Calu3 (cell line): Measurements from ENCODE around the gene SLFN13. TPM values are rescaled to one million over a fixed set of nuclear protein-coding genes. Genes with fewer than 3 reads are reported as not detected.
A peak's percentile ranks its signal among the peaks of the same experiment; 100 is the strongest.
"Not testable (repeated sequence)": the region's sequence is repeated elsewhere in the genome, so short reads cannot be mapped to it uniquely, and the experiment has no call there.

Source experiments
- BruUV-seq: library from RNA; stranded (reverse); fragments of 400-500 nt; replicated peaks from 2 replicates; lab custom pipeline; 2021; lab: Mats Ljungman, UMichigan
- CTCF ChIA-PET: fragments of 300-600 bp; sonication (Branson Sonifier 250); formaldehyde crosslinking; loops from one replicate; lab custom pipeline; 2022; ENCODE audit warnings: antibody characterized with exemption; lab: Charles Lee
- DNase-seq: peaks from one replicate; pipeline ENCODE4 v3.0.0; 2022
- H3K27ac Mint-ChIP-seq: one replicate; pipeline ENCODE4 v1.8.0; 2022; ENCODE audit warnings: mixed read lengths; ENCODE audit not compliant: unreplicated experiment
- H3K27me3 Mint-ChIP-seq: one replicate; pipeline ENCODE4 v1.8.0; 2022; ENCODE audit warnings: mixed read lengths; ENCODE audit not compliant: unreplicated experiment
- H3K36me3 Mint-ChIP-seq: one replicate; pipeline ENCODE4 v1.8.0; 2022; ENCODE audit warnings: mild to moderate bottlenecking, moderate library complexity, mixed read lengths; ENCODE audit not compliant: insufficient read depth, unreplicated experiment
- H3K4me1 Mint-ChIP-seq: one replicate; pipeline ENCODE4 v1.8.0; 2022; ENCODE audit warnings: mild to moderate bottlenecking, low read depth, mixed read lengths; ENCODE audit not compliant: unreplicated experiment
- H3K4me3 Mint-ChIP-seq: one replicate; pipeline ENCODE4 v1.8.0; 2022; ENCODE audit warnings: mild to moderate bottlenecking, low read depth, moderate library complexity, mixed read lengths; ENCODE audit not compliant: unreplicated experiment
- H3K9me3 Mint-ChIP-seq: one replicate; pipeline ENCODE4 v1.8.0; 2022; ENCODE audit warnings: low read depth, mixed read lengths; ENCODE audit not compliant: unreplicated experiment
- intact Hi-C: fragments of 100-400 bp; cut with micrococcal nuclease; formaldehyde crosslinking; loops from one replicate; pipeline ENCODE4 v1.10.0; 2022; ENCODE audit not compliant: unreplicated experiment
- total RNA-seq: library from RNA; stranded (reverse); gene quantifications from 2 replicates; pipeline ENCODE4 v1.2.3, GENCODE V29; 2022
- TF ChIP-seq, protein P1 (sequence below): fragments of 200-600 bp; IDR thresholded peaks from one replicate; pipeline ENCODE4 v1.8.0; 2022; ENCODE audit warnings: antibody characterized with exemption; ENCODE audit not compliant: unreplicated experiment

The SLFN13 gene
- total RNA-seq, 1 experiment from 2014 or later, result 44.4 TPM

DNA sequence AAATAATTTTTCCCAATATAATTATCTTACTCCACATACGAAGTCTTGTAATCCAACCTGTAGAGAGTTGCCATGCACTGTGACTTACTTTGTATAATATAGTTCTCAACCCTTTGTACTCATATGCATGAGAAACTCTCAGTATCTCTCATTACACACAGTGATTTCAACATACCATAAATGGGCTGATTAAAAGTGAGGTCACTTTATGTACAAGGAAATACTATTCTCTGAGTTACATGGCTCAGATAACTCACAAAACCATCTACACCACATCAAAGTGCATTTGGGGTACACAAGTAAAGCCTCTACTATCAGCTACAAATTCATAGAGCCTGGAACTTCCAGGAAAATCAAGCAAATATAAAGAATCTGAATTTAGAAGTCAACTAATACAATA is 44.2 kb downstream of the SLFN13 start:
- H3K4me1 Mint-ChIP-seq, result peaks cover 23% of the 10 kb centered on the region
- H3K36me3 Mint-ChIP-seq, result no peaks in the 10 kb centered on the region

DNA sequence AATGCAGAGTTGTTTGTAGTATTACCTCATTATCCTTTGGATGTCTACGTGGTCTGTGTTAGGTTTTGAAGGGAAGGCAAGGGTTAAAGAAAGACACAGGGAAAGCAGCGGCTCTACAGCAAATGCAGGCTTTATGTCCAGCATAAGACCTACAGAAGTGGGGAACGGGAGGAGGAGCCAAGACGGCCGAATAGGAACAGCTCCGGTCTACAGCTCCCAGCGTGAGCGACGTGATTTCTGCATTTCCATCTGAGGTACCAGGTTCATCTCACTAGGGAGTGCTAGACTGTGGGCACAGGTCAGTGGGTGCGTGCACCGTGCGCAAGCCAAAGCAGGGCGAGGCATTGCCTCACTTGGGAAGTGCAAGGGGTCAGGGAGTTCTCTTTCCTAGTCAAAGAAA is 54.8 kb downstream of the SLFN13 start:
- H3K4me1 Mint-ChIP-seq, H3K4me3 Mint-ChIP-seq, BruUV-seq, CTCF ChIA-PET, H3K27me3 Mint-ChIP-seq, H3K9me3 Mint-ChIP-seq, DNase-seq, intact Hi-C loops, H3K36me3 Mint-ChIP-seq, H3K27ac Mint-ChIP-seq: not testable (repeated sequence)

More for the DNA sequence above, 44.2 kb downstream of the SLFN13 start:
- H3K27ac Mint-ChIP-seq, result peak overlapping the region; percentile 92
- H3K4me3 Mint-ChIP-seq, result peak overlapping the region; percentile 36
- CTCF ChIA-PET, result no interaction called here
- no TSS peak for BruUV-seq
- no peaks in the 10 kb centered on the region for H3K27me3 Mint-ChIP-seq
- H3K9me3 Mint-ChIP-seq, result no peaks in the 10 kb centered on the region
- DNase-seq, result no peak
- intact Hi-C loops, result no loop called here
- TF ChIP-seq, protein P1, sequence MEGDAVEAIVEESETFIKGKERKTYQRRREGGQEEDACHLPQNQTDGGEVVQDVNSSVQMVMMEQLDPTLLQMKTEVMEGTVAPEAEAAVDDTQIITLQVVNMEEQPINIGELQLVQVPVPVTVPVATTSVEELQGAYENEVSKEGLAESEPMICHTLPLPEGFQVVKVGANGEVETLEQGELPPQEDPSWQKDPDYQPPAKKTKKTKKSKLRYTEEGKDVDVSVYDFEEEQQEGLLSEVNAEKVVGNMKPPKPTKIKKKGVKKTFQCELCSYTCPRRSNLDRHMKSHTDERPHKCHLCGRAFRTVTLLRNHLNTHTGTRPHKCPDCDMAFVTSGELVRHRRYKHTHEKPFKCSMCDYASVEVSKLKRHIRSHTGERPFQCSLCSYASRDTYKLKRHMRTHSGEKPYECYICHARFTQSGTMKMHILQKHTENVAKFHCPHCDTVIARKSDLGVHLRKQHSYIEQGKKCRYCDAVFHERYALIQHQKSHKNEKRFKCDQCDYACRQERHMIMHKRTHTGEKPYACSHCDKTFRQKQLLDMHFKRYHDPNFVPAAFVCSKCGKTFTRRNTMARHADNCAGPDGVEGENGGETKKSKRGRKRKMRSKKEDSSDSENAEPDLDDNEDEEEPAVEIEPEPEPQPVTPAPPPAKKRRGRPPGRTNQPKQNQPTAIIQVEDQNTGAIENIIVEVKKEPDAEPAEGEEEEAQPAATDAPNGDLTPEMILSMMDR, result no peak

DNA sequence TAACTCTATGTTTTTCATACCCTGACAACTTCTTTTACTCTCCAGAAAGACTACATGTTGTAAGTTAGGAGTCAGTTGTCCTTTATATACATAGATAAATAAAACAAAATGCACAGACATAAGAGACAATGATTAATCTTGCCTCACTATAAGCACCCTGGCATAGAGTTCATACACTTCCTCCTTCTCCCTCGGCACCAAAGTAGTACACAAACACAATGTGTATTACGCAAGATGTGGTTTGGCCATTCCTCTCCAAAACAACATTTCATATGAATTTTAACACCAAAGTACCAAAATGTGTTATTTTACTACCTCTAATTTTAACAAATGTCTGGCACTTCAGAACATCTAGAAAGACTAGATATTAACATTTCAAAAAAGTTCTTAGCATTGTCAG is 57.9 kb downstream of the SLFN13 start:
- Mint-ChIP-seq H3K27ac (no peak overlapping the region), H3K4me1 (peaks cover 8% of the 10 kb centered on the region), H3K27me3 (no peaks in the 10 kb centered on the region), H3K36me3 (no peaks in the 10 kb centered on the region), H3K9me3 (peaks cover 4% of the 10 kb centered on the region), H3K4me3 (no peak overlapping the region)
- no peak for DNase-seq
- BruUV-seq, result no TSS peak
- CTCF ChIA-PET, result no interaction called here
- intact Hi-C loops, result no loop called here
- TF ChIP-seq, protein P1, result no peak

DNA sequence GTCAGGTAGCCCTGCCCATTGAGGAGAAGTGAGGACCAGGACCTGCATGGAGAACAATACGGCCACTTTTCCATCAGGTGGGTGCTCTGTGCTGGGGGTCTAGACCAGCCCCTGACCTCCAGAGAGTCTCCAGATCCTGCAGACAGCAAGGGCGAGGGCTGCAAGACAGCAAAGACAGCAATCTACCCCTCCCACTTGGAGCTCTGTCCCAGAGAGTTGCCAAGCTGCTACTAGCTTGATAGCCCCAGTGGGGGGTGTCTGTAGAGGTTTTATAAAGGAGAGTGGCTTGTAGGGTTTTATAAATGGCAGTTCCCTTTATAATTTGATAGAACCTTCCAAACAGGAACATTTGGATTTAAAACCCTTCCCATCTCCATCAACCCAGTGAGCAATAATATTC is 58.4 kb downstream of the SLFN13 start:
- Mint-ChIP-seq H3K4me1 (peaks cover 8% of the 10 kb centered on the region), H3K9me3 (peaks cover 4% of the 10 kb centered on the region), H3K36me3 (no peaks in the 10 kb centered on the region), H3K27ac (no peak overlapping the region), H3K4me3 (no peak overlapping the region), H3K27me3 (no peaks in the 10 kb centered on the region)
- intact Hi-C loops, result no loop called here
- DNase-seq, result no peak
- BruUV-seq, result no TSS peak
- CTCF ChIA-PET, result no interaction called here
- TF ChIP-seq, protein P1, result no peak

DNA sequence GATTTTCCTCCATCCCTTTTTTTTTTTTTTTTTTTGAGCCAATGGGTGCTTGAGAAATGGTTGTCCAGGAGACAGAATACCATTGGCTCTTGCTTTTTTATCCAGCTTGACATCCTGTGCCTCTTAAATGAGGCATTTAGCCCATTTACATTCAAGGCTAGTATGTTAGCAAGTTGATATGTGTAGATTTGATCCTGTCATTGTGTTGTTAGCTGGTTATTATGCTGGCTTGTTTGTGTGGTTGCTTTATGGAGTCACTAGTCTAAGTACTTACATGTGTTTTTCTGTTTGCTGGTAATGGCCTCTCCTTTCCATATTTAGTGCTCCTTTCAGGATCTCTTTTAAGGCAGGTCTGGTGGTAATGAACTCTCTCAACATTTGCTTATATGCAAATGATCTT is 61.1 kb downstream of the SLFN13 start:
- intact Hi-C loops, result no loop called here
- Mint-ChIP-seq H3K4me1 (peaks cover 8% of the 10 kb centered on the region), H3K36me3 (no peaks in the 10 kb centered on the region), H3K4me3 (no peak overlapping the region), H3K27me3 (no peaks in the 10 kb centered on the region), H3K27ac (no peak overlapping the region), H3K9me3 (peaks cover 4% of the 10 kb centered on the region)
- no peak for DNase-seq
- BruUV-seq, result no TSS peak
- CTCF ChIA-PET, result no interaction called here
- TF ChIP-seq, protein P1, result no peak

Other genes starting within 250 kb of the SLFN13 start
- 104 and 141 TPM in 2 replicates for gene SLFN5, start 205.7 kb downstream of the SLFN13 start, total RNA-seq
- gene SLFN11, start 75.1 kb downstream of the SLFN13 start, total RNA-seq, result 35.3 and 38.2 TPM in 2 replicates
- gene SLFN12, start 16.3 kb downstream of the SLFN13 start, total RNA-seq, result 0.44 and 0.54 TPM in 2 replicates
- 0.14 and 0.51 TPM in 2 replicates for gene SLFN12L, start 88.9 kb upstream of the SLFN13 start, total RNA-seq
- gene SLFN14, start 112.1 kb upstream of the SLFN13 start, total RNA-seq, result not detected in 2 replicates
- 3.4 and 4.1 TPM in 2 replicates for gene PEX12, start 129.8 kb upstream of the SLFN13 start, total RNA-seq
- gene AP2B1, start 138.6 kb upstream of the SLFN13 start, total RNA-seq, result 309 and 320 TPM in 2 replicates